GM12891 (cell line): ENCODE data around the gene GHRHR.

Experiments used
- POLR2A ChIP-seq: IDR thresholded peaks from 2 replicates; pipeline ENCODE4 v1.6.1; 2011; ENCODE audit warnings: low read depth, low read length, control low read depth
- TAF1 ChIP-seq: IDR thresholded peaks from 2 replicates; pipeline ENCODE4 v1.6.1; 2011; ENCODE audit warnings: low read depth, low read length, control low read depth

GRCh38 chr7:30922596-30922995 lies 41.2 kb upstream of the GHRHR start:
- TF ChIP-seq POLR2A: no peak
- no peak for TF ChIP-seq TAF1
